NCI-H748 treated with DMSO at 0.1 percent for 48 hours (cell line): Measurements from ENCODE around the gene MARCHF9.
"Not testable (repeated sequence)": the region's sequence is repeated elsewhere in the genome, so short reads cannot be mapped to it uniquely, and the experiment has no call there.

Experiments used
- DNase-seq: peaks from one replicate; lab custom pipeline; 2025; lab: John Stamatoyannopoulos, UW

Gene MARCHF9

GRCh38 chr12:57771236-57771872 is 16.5 kb downstream of the MARCHF9 start:
- peak; percentile 60 for DNase-seq

GRCh38 chr12:57771873-57772428 is 17.0 kb downstream of the MARCHF9 start, which contains the start of gene METTL1:
METTL1 (minus strand) TSS chr12:57772105; CDS start chr12:57772083, 22 bp downstream.
- peak; percentile 83 for DNase-seq

DNA sequence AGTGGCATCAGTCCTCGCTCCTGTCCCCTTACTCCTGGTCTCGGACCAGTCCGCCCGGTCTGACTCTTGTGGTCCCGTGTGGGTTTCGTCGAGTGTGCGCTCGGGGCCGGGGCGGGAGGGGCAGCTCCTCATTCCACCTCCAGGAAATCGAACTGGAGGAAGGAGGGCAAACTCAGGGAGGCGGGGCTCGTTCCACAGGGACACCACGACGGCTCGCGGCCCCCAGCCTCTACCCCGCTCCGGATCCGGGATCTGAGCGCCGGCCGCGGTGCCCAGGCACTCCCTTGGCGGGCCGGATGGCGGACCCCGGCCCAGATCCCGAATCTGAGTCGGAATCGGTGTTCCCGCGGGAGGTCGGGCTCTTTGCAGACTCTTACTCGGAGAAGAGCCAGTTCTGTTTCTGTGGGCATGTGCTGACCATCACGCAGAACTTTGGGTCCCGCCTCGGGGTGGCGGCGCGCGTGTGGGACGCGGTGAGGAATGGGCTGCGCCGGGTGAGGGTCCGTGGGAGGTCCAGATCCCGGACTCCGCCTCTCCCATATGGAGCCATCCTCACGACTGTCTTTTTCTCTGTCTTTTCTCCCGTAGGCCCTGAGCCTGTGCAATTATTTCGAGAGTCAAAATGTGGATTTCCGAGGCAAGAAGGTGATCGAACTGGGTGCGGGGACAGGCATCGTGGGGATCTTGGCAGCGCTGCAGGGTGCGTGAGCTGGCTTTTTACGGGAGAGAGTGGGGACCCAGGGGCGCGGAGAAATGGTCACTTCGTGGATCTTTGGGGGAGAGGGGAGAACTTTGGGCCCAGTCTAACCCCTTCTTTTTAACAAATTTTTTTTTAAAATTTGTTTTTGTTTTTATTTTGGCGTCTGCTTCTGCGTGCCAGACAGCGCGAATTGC is 17.8 kb downstream of the MARCHF9 start, which contains the start of gene EEF1AKMT3:
EEF1AKMT3 (plus strand) TSS at position 186 of the 894 bp plus-strand sequence; CDS start at position 297, 111 bp downstream.
- no peak for DNase-seq

DNA sequence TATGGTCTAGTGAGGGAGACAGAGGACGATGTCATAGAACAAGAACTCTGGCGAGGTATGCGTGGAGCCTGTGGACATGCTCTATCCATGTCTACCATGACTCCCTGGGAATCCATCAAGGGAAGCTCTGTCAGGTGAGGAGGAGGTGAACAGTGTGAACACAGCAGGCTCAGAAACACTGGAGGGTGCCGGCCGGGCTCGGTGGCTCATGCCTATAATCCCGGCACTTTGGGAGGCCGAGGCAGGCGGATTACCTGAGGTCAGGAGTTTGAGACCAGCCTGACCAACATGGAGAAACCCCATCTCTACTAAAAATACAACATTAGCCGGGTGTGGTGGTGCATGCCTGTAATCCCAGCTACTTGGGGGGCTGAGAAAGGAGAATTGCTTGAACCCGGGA is 19.7 kb downstream of the MARCHF9 start:
- DNase-seq, result not testable (repeated sequence)

DNA sequence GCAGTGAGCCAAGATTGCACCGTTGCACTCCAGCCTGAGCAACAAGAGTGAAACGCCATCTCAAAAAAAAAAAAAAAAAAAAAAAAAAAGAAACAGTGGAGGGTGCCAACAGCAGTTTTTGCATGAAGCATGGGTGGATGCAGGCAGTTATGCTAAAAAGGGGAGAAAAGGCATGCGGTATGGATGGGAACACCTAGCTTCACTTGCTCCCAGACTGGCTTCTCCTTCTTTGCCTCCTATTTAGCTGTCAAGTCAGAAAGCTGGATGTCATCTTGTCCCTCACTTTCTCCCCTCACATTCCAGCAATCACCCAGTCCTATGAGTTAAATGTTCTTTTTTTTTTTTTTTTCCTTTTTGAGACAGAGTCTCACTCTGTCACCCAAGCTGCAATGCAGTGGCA is 20.1 kb downstream of the MARCHF9 start:
- no peak for DNase-seq

DNA sequence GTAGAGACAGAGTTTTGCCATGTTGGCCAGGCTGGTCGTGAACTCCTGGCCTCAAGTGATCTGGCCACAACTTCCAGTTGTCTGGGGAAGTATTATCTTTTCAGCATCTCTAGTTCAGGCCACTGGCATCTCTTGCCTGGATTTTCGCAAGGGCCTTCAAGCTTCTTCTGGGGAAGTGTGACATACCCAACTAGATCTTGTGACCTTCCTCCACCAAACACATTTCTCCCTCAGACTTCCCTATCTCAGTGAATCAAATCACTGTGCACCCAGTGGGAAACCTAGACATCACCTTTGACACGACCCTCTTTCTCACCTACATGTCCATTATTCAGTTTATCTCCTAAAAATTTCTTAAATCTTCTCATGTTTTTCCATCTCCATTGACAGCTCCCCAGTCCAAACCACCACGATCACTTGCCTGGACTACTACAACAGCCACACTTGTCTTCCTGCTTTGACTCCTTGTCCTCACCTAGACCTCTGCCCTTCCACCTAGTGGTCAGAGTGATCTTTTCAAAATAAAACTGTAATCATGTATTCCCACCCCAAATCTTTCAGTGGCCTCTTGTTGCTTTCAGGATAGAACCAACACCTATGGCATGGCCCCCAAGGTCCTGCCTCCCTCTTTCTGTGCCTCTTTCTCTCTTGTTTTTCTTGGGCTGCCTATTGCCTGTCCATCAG is 20.8 kb downstream of the MARCHF9 start:
- DNase-seq, result no peak

DNA sequence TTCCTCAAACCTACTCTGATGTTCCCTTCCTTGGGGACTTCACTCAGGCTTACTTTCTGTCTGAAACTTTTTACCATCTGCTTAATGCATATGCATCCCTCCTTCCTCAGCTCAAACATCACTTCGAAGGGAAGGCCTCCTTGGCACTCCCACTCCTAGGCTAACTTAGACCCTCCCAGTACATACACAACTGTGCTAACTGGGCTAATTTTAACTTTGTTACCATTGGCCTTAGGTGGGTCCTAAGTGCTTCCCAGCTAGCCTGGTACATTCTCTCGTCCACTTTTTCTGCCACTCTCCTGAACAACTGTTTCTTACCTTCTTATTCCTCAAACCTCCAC is 21.3 kb downstream of the MARCHF9 start:
- DNase-seq, result no peak

DNA sequence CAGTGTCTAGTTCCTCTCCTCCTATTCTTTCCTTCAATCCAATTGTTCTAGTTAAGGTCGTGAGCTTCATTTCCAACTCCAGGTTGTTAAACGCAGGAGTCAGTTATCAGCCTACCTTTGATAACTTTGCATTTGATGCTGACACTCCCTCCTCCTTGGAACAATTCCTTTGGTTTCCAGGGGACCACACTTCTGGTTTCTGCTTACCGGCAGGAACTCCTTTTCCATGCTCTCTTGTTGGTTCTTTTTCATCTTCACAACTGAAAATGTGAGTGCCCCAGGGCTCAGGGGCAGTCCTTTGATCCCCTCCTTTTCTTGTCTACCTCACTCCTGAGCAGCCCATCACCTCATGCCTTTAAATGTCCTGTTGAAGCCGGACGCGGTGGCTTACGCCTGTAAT is 22.5 kb downstream of the MARCHF9 start:
- no peak for DNase-seq

- no peak for DNase-seq
These were observed 23.0 kb downstream of the MARCHF9 start for GRCh38 chr12:57777911-57778310.

GRCh38 chr12:57779736-57780135 is 24.8 kb downstream of the MARCHF9 start:
- no peak for DNase-seq

GRCh38 chr12:57780284-57780897 is 25.5 kb downstream of the MARCHF9 start:
- no peak for DNase-seq

- no peak for DNase-seq
These were observed 26.3 kb downstream of the MARCHF9 start for GRCh38 chr12:57781244-57781643.

DNA sequence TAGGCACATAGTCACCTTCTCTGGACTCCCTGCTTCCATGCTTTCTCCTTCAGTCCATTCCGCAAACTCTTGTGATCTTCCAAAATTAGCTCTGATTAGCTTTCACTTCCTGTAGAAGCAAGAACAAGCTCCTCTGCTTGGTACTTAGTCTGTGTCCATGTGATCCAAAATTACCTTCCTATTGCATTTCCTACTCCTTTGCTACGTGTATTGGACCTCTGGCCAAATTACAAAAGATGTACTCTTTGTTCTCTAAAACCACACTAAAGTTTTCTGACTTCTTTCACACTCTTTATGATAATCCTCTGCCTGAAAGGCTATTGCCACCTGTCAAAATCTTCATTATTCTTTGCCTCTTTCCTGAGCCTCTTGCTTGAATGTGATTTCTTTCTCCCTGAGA is 26.9 kb downstream of the MARCHF9 start:
- DNase-seq, result no peak

DNA sequence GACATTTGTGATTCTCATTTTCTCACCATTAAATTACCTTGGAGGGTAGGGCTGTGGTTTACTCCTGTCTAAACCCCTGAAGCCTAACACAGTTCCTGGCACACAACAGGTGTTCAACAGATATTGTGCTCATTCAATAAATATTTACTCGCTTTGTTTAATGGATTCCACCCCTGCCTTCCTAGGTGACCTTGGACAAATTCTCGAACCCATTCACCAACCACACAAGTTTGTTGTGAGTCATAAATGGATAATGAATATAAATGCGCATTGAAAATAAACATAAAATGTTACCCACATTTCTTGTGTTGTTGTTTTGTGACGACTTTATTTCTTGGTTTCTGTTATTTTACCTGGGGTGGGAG is 27.3 kb downstream of the MARCHF9 start:
- DNase-seq, result no peak

GRCh38 chr12:57782608-57783465 is 27.9 kb downstream of the MARCHF9 start, which contains the start of gene TSFM:
TSFM (plus strand) TSS chr12:57782787; CDS start chr12:57782802, 15 bp downstream.
- peak; percentile 86 for DNase-seq

- no peak for DNase-seq
These were observed 28.5 kb downstream of the MARCHF9 start for GRCh38 chr12:57783466-57783801.

DNA sequence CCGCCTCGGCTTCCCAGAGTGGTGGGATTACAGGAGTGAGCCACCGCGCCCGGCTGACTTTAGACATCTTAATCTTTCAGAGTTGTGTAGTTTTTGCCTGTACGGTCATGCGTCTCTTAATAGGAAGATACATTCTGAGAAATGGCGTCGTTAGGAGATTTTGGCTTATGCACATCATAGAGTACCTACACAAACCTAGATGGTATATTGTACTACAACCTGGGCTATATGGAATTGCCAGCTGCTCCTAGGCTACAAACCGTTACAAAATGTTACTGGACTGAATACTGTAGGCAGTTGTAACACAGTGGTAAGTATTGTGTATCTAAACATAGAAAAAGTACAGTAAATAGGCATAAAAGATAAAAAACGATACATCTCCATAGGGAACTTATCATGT is 29.0 kb downstream of the MARCHF9 start:
- no peak for DNase-seq

DNA sequence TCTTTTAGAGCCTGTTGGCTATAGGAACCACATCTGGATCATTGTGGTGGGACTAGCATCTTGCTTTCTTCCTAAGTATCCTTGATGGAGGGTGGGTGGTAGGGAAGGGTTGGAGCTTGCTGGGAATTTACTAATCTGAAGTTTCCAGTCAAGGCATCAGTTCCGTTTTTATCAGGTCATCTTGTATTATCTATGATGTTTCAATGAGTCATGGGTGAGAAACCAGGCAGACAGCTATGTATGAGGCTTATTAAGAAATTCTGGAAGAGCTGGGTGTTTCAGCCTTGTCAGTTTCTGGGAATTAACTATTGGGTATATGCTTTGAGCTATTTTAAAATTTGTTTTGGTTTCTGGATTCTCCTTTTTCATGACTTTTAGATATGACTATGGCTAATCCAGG is 39.0 kb downstream of the MARCHF9 start:
- no peak for DNase-seq

GRCh38 chr12:57795354-57795753 is 40.5 kb downstream of the MARCHF9 start:
- DNase-seq, result no peak

- DNase-seq, result no peak
These were observed 42.1 kb downstream of the MARCHF9 start for GRCh38 chr12:57796996-57797395.

DNA sequence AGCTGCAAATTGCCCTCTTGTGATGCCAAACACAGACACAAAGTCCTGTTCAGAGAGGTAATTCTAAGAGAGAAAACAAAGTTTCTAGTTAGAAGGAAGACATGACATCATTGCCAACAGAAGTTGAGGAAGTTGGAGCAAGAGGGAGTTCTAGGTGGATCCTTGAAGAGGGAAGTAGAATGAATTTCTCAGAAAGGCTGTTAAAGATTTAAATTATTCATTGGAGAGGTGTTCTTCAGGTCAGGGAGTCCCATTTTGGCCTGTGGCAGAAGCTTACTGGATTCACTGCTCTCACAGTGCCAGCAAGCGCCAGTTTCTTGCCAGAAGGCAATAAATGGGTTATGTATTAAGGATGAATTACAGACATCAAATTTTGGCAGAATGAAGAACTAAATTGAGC is 43.0 kb downstream of the MARCHF9 start:
- DNase-seq, result no peak
